COLO668 (cell line): Measurements from ENCODE around the gene CUBN.

Experiments
- DNase-seq: peaks from one replicate; lab custom pipeline; 2025; ENCODE audit not compliant: unreplicated experiment; lab: John Stamatoyannopoulos, UW

CUBN gene

DNA sequence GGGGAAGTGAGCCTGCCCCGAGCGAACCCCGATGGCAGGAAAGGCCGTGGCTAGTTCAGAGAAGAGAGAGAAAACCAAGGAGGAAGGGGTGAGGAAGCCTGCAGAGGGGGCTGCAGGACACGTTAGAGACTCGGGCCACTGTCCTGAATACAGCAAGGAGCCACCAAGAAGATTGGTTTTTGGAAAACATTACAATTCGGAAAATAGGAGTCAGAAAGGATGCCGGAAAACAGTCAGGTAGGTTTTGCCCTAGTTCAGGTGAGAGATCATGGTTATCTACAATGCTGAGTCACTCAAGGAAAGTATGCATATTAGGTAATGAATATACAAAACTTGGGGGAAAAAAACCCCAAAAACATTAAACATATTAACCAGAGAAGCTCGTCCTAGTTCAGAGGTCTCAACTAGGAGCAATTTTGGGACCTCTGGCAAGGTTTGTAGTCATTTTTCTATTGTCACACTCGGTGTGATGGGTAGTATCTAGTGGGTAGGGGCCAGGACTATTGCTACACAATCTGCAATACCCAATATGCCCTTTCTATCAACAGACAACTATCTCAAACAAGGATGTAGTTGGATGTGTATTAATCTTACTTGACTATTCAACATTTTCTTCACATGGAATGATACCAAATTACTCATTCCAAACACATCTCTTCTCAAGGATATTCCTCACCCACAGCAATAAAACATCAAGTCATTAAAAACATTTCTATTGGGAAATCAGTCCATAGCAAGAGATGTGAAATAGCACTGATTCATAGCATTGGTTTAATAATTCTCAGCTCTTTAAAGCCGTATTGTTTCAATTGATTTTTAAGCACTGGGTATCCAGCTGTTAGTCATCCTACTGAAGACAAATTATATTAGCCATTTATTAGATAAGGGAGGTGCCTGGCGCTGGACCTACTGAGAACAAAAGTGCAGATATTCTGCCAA lies 238.0 kb downstream of the CUBN start:
- no peak for DNase-seq

DNA sequence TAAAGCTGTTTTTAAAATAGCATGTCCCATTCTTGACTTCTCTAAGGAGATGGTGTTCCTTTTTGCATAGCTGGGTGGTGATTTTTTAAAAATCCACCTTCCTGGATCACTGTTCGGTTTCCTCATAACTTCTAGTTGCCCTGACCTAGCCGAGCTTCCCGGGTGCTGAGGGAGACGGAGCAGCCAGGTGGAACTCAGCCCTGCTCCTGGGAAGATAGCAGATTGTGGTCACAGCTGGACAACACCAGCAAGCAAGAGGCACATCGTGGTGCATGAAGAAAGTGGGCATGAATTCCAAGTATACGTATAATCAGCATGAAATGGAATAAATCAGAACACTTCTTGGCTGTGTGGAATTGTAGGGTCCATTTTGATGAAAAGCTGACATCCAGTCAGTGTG lies 238.9 kb downstream of the CUBN start:
- DNase-seq: no peak

DNA sequence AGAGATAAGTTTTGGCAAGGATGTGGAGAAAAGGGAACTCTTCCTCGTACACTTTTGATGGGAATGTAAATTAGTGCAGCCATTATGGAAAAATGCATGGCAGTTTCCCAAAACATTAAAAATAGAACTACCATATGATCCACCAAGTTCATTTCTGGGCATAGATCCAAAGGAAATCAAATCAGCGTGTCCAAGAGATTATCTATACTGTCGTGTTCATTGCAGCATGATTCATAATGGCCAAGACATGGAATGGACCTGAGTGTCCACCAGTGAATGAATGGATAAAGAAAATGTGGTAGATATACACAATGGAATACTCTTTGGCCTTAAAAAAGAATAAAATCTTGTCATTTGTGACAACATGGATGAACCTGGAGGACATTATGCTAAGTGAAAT lies 242.0 kb downstream of the CUBN start:
- no peak for DNase-seq

DNA sequence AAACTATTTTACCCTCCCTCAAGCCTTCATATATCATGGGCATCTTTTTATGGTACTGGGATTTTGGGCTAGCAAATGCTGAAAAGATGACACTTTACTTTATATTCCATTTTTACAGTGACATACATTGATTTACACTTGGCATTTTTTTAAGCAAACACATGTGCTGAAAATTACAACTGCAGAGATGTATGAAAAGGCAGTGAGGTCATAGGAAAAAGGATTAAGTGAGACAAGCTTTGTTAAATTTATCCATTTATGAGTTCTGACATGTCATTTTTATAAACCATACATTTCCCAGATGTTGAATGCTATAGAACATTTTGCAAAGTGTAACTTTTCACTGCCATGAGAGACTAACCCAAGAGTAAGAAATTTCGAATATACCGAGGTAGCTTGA lies 243.6 kb downstream of the CUBN start:
- no peak for DNase-seq

DNA sequence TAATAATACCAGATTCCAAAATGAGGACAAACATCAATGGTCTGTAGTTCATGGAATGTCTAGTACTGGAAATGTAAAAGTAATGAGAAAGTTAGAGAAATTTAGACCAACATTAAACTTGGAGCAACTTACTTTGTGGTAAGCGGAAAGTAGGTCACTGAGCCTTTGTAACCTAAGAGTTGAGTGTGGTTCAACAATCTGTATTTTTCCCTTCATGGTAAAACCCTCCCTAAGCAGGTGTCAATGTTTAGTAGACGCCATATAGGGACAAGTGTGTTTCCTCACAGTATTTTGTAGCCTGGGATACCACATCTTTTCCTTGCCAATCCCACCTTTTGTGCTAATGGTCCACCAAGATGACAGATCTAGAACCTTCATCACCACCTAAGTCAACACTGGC lies 245.1 kb downstream of the CUBN start:
- DNase-seq: no peak

DNA sequence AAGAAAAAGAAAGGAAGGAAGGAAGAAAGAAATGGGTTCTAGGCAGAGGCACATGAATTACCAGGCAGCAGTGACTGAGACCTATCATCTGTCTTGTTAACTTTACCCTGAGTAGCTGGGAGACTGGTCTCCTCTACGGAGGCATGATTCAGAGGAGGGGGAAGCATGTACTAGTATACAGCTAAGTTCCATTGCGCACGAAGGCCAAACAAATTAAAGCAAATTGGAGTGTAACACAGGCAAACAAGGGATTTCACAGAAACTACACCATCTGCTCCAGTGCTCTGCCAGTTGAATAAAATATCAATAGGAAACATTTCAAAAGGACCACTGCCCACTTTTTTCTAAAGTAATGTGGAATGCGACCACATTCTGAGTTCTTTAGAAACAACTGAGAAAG lies 246.5 kb downstream of the CUBN start:
- no peak for DNase-seq

DNA sequence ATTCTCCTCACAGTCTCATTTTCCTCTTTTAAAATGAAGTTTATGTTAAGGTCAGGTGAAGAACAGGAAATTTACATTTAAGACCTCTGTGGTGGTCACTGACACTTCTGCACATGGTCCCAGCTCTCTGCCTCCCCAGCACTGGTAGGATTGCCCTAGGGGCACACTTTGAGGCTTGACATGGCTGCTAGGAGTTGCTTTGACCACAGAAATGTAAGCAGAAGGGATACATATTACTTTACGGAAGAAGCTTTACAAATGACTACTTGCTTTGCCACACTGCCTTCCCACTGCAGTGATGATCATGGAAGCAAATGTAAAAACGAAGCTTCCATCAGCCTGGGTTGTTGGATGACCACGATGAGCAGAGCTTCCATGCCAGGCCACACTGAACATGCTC lies 259.3 kb downstream of the CUBN start:
- DNase-seq: no peak

DNA sequence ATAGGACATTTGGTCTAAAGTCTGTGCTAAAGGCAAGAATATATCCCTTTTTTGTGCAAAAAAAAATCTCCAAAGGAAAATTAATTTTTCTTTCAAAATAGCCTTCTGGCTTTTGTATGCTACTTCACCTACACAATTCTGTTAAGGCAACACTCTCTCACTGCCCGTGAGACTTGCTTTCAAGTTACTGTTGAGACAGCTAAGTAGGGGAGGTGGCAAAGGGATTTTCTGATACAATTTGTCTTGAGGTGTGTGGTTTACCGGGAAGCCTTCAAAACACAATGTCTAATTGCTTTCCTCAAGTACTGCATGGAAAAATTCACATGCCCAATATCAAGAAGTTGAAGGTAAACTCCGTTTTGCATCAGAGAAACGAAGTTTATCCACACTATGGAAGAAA lies 261.6 kb downstream of the CUBN start:
- DNase-seq: no peak

DNA sequence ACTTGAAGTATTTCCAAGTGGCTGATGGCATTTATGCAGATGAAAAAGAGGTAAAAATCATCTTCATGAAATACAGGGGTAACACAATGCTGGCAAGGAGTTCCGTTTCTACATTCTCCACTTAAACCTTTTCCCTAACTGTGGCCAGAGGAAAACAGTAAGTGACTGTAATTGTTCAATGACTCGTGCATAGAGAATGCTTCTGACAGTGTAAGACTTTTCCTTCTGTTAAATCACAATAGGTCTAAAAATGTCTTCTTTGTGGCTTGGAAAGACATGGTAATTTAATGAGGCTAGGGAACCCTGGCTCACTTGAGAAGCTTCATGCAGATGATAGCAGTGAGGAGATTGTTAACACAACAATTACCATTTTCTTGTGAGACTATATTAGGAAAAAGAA lies 262.1 kb downstream of the CUBN start:
- DNase-seq: no peak

DNA sequence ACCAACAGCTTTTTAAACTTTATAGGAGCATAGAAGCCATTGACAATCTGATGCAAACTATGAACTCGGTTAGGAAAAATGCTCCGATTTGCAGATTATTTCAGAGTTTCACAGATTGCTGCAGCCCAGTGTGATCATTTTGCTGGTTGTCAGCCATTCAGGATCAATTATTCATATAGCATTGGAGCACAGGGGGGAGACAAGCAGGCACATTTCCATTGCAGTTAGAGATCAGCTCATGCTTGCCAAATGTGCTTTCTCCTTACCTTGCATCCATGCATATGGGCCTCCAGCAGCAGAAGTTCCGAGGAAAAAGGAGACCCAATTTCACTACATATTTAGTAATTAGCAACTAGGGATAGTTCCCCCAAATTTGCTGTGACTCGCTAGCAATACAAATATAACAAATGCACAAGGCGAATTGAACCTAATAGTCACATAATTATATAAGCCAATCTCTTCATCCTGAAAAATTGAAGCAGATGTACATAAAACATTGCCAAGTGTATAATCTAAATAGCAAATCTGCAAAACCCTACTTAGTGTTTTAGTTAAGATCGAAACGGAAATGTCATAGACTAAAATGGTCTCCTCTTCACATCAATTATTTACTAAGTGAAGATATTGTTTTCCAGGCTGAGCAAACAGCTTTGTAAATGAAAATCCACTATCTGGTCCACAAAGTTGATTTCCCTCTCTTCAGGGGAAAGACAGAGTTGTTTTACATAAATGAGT lies 262.9 kb downstream of the CUBN start:
- DNase-seq: no peak

DNA sequence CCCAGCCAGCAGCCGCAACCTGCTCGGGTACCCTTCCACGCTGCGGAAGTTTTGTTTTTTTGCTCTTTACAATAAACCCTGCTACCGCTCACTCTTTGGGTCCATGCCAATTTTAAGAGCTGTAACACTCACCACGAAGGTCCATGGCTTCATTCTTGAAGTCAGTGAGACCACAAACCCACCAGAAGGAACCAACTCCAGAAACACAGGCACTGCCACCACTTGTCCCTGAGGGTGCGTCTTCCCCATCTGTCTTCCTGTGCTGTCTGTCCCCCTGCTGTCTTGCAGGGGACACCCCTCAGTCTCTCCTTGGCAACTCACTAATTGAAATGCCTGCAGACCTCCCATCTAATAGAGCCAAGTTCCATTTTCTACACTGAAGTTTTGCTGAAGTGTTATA lies 263.8 kb downstream of the CUBN start:
- DNase-seq: no peak

DNA sequence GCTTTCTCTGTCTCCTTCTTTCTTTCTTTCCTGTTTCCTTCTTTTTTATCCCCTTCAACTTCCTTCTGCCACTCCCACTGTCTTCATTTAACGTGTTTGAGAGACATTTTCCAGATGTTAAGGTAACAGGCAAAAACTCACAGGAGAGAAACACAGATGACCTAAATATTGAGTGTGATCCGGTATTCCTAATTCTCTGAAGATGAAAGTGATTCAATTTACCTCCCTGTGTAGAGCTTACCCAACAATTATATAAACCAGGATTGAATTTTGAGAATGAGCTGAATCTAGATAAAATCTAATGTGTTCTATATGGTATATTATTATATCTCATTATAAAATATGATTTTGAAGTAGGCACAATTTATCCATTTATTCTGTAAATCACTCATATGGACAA lies 265.8 kb downstream of the CUBN start:
- no peak for DNase-seq

DNA sequence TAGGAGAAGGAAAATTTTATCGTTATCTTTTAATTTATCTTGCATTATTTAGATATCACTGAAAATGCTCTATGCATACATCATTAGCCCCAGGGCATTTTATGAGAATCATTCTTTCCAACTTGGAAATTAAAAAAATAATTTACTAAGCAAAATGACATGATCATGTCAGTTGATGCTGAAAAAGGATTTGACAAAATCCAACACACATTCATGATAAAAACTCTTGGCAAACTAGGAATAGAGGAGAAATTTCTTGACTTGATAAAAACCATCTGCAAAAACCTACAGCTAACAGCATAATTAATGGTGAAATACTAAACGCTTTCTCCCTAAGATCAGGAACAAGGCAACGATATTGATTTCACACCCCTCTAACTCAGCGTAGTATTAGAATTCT lies 272.2 kb downstream of the CUBN start:
- DNase-seq: no peak

DNA sequence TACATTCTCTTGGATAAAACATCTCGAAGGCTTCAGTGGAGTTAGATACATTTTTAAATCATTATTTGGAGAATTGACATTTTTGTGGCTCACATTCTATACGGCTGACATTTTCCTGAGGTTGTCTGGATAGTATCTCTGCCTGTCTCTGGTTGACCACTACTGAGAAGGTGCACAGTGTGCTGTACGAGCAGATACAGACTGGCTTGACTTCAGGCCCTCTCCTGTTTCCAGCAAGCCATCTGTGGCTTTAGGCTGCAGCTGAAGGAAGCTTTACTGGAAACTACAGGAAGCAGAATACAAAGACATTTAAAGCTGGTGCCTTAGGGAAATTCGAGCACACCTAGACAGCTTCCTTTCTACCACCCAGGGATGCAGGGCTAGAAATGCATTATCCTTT lies 273.0 kb downstream of the CUBN start:
- DNase-seq: no peak

DNA sequence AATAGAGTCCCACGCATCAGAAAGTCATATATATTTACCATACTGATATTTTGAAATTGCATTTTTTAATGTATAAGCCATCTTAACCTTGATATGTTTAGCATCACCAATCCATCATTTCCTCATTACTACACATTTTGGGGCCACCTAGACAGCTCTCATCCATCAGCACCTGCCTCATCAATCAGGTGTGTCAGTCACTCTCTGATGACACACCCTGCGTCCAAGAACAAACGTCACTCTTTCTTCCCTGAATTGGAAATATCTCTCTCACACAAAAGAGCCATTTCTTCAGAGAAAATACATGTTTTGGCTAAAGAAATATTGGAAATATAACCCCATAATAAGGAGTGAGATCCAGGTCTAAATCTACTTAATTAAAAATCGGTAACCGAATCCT lies 273.5 kb downstream of the CUBN start:
- no peak for DNase-seq

DNA sequence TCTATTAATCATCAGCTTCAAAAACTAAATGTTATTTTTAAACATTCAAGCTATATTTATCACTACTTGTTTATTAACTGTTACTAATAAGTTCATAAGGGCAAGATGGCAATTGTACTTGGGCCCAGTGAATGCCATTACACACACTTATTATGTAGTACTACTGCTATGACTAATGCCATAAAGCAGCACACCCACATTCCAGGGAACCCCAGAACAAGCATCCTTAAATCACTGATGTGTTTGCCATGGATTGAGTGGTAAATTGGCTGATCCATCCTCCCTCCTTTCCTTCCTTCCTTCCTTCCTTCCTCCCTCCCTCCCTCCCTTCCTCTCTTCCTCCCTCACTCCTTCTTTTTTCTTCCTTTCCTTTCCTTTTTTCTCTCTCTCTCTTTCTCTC lies 275.0 kb downstream of the CUBN start:
- no peak for DNase-seq

DNA sequence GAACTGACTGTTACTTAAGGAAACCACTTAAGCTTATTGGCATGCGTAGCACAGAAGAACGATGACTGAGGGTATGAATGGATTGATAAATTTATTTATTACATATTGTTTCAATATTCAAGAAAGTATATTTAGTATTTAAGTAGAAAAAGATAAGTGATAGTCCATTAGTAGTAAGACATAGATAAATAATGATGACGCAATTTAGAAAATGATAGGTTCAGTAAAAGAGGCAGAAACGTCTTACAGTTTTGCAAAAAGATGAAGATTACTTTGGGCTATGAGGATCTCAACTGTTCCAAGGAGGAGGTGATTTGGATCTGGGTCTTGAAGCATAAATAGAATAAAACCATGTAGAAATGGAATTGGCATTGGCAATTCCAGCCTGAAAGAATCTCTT lies 275.8 kb downstream of the CUBN start:
- no peak for DNase-seq

DNA sequence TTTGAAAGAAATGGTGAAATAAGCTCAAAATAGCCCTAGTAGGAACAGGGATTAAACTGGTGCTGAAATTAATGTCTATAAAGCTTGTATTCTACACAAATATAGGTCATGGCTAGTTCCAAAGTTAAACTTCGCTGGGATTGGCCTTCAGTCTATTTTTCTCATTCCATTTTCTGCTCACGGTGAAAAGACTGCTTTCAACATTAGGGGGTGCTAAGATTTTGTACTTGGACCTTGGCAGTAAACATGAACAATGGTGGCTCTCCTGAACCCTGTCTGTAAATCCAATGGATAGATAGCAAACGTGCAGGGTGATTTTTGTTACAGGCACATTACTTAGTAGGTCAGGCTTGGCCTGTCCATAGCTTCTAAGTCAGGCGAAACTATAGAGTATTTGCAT lies 276.4 kb downstream of the CUBN start:
- DNase-seq: no peak

DNA sequence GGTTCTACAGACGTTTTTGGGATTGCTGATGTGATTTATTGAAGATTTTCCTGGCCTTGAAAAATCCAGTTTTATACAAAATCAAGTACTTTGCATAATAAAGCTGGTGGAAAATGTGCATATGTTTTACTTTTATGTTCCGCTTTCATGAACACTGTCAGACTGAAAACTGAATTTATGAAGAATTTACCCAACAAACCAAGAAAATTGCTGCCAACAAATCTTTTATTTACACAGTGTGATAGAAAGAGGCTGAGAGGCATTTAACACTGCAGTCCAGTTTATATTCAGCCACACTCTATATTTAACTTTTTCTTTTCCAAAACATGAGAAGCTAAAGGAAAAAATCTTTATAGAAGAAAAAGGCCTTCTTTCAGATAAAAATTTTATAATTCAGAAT lies 277.0 kb downstream of the CUBN start:
- no peak for DNase-seq

DNA sequence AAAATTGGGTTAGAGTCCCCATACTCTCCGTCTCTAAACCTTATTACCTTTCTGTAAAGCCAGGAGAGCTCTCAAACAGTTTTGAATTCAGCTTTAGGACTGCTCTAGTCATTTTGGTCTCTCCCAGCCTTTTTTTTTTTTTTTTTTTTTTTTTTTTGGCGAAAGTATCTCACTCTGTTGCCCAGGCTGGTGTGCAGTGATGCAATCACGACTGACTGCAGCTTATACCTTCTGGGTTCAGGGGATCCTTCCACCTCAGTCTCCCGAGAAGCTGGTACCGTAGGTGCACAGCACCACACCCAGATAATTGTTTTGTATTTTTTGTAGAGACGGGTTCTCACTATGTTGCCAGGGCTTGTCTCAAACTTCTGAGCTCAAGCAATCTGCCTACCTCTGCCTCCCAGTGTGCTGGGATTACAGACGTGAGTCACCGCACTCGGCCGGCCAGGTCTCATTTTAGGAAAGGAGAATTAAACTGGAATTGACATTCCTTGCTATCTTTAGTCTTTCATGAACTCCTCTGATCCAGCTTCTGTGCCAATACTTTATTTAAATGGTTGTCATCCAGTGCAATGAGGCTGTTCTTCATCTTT lies 281.0 kb downstream of the CUBN start:
- no peak for DNase-seq

DNA sequence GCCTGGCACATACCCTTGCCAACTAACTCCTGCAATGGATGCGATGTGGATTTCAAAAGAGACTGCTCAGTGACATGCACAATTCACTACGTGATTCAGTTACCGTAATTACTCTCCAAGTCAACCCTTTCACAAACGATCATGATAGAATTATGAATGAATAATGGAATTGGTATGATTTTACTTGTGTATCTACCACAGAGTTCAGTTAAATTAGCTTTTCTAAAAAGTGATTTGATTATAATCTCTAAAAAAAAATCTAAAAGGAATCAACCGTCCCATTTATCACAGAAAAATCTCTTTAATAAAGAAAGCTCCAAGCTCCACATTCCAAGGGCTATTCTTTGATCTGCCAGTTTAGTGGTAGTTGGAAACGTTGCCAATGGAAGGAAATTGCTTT lies 282.0 kb downstream of the CUBN start:
- no peak for DNase-seq

DNA sequence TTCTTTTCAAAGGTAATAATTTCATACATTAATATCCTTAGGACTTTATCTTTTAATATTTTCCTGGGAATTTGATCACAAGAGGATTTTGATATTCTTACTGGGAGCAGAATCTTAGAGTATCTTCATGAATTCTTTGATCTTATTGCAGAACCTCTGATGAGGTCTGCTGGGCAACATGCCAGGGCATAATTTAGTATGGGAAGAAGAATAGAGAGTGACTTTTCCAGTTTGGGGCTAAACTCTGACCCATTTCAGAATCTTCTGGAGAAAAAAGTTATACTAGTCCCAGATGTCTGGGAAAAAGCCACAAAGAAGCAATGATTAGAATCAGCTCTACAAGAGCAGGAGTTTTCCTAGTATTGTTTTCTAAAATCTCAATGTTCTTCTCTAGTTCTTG lies 284.4 kb downstream of the CUBN start:
- no peak for DNase-seq
